ENCODE measurements around the gene MPHOSPH8.

DNA sequence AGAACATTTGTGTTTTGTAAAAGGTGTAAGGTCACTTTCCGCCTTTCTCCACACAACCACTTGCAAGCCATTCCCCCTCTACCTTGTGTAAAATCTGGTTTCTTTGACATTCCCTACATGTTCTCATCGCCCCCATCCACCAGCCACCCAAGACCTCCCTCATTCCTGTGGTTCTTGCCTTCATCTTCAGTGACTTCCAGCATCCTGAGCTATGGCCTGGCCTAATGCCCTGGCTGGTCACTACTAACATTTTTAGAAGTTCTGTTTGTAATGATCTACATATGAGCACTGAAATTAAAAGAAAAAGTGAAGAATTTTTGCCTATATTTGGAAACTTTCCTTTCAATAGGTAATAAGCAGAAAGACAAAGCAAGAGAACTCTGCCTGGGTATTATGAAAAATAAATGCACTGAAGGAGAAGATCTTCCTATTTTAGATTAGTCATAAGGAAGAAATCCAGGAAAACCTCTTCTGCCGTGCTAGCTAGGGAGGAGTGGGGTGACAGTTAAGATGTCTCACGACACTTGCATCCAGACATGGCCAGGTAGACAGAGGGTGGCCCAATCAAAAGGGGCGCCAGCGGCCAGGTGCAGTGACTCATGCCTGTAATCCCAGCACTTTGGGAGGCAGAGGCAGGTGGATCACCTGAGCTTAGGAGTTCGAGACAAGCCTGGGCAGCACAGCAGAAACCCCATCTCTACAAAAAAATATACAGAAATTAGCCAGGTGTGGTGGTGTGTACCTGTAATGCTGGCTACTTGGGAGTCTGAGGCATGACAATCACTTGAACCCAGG is 28.1 kb upstream of the MPHOSPH8 start:
- no peak for TF ChIP-seq POLR2A (IDR thresholded peaks at IDR 0.05)
- TF ChIP-seq, protein P1, sequence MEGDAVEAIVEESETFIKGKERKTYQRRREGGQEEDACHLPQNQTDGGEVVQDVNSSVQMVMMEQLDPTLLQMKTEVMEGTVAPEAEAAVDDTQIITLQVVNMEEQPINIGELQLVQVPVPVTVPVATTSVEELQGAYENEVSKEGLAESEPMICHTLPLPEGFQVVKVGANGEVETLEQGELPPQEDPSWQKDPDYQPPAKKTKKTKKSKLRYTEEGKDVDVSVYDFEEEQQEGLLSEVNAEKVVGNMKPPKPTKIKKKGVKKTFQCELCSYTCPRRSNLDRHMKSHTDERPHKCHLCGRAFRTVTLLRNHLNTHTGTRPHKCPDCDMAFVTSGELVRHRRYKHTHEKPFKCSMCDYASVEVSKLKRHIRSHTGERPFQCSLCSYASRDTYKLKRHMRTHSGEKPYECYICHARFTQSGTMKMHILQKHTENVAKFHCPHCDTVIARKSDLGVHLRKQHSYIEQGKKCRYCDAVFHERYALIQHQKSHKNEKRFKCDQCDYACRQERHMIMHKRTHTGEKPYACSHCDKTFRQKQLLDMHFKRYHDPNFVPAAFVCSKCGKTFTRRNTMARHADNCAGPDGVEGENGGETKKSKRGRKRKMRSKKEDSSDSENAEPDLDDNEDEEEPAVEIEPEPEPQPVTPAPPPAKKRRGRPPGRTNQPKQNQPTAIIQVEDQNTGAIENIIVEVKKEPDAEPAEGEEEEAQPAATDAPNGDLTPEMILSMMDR (IDR thresholded peaks at IDR 0.05) = no peak
- TF ChIP-seq POLR2AphosphoS5 (IDR thresholded peaks at IDR 0.05) = no peak
- TF ChIP-seq EP300 (IDR thresholded peaks at IDR 0.05; ENCODE audit: low read depth) = no peak

Data from transverse colon (tissue), 4 donors.